Hematopoietic multipotent progenitor cell treated with erythropoietin and hydrocortisone succinate and interleukin-3 and kit ligand, for 4 days (in vitro differentiated cells): ENCODE results near the gene DOK7.
"Not testable (repeated sequence)": the region's sequence is repeated elsewhere in the genome, so short reads cannot be mapped to it uniquely, and the experiment has no call there.

Experiments used
- DNase-seq: peaks from one replicate; pipeline ENCODE4 v3.0.0-alpha.2; 2015

Gene DOK7

DNA sequence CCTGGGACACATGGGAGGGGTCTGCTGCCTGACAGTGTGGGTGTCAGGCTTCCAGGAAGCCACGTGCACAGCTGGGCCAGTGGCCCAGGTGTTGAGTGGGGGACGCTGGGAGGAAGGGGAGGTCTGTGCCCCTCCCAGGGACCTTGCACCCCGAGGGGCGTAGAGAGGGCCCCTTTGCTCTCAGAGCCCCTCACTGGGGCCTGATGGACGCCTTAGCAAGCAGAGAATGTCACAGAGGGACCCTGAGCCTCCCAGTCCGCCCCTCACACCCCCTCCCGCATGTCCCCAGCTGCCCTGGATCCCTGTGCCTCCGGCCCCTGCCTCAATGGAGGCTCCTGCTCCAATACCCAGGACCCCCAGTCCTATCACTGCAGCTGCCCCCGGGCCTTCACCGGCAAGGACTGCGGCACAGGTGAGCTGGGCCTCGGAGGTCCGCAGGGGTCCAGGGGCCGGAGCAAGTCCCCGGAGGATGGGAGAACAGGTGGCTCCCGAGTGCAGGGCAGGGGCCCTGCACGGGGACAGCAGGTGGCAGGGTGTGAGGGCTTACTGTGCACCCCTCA is 19.3 kb upstream of the DOK7 start:
- DNase-seq = no peak

DNA sequence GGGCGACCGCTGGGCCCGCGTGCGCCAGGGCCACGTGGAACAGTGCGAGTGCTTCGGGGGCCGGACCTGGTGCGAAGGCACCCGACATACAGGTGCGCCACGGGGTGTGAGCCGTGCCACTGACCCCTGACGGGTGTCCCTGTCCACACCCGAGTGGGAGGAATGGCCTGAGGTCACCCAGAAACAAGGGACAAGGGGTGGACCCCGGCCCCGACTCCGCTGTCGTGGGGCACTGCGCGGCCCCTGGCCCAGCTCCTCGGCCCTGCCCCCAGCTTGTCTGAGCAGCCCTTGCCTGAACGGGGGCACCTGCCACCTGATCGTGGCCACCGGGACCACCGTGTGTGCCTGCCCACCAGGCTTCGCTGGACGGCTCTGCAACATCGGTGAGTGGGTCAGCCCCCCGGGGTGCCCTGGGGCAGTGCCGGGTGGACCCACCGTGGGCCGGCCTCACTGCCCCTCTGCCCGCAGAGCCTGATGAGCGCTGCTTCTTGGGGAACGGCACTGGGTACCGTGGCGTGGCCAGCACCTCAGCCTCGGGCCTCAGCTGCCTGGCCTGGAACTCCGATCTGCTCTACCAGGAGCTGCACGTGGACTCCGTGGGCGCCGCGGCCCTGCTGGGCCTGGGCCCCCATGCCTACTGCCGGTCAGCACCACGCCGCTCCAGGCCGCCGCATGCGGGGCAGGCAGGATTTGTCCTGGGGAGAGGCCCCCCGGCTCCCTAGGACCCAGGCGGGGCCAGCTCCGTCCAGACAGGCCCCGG is 18.6 kb upstream of the DOK7 start:
- DNase-seq = no peak

DNA sequence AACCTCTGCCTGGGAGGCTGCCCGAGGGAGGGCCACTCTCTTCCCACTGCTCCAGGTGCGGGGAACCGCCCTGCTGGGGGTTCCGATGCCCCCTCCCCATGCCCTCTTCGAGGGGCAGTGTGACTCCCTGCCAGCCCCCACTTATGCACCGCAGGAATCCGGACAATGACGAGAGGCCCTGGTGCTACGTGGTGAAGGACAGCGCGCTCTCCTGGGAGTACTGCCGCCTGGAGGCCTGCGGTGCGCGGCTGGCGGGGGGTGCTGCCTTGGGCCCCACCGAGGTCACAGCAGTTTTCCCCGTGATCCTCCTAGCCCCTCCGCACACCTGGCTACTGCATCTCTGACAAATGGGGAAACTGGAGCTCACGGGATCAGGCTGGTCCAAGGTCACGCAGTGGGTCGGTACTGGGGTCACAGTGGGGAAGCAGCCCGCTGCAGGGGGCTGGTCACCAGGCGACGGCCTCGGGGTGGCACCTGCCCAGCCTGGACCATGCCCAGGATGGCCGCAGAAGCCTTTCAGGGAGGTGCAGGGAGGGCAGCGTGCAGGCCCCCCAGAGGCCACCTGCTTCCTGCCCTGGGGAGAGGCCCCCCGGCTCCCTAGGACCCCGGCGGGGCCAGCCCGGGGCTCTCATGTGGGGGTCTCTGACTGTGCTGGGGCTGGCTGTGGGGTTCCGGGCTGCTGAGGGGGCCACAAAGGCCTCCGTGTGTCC is 17.8 kb upstream of the DOK7 start:
- DNase-seq = no peak

DNA sequence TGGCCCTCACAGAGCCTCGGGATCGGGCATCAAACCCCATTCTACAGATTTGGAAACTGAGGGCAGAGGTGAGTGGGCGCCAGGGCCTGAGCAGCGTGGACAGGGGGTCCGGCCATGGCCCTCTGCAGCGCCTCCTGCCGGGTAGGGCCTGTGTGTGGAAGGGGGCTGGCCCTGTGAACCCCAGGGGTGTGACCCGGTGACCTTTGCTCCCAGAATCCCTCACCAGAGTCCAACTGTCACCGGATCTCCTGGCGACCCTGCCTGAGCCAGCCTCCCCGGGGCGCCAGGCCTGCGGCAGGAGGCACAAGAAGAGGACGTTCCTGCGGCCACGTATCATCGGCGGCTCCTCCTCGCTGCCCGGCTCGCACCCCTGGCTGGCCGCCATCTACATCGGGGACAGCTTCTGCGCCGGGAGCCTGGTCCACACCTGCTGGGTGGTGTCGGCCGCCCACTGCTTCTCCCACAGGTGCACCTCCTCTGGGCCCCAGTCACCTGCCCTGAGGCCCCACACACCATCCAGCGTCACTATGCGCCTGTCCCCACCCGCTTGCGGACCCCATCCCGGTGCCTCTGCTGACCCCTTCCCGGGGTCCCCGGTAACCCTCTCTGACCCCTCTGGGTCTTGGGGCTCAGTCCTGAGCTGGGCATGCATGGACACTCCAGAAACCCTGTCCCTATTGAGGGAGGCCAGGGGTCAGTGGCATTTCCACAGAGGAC is 17.1 kb upstream of the DOK7 start:
- DNase-seq = no peak

DNA sequence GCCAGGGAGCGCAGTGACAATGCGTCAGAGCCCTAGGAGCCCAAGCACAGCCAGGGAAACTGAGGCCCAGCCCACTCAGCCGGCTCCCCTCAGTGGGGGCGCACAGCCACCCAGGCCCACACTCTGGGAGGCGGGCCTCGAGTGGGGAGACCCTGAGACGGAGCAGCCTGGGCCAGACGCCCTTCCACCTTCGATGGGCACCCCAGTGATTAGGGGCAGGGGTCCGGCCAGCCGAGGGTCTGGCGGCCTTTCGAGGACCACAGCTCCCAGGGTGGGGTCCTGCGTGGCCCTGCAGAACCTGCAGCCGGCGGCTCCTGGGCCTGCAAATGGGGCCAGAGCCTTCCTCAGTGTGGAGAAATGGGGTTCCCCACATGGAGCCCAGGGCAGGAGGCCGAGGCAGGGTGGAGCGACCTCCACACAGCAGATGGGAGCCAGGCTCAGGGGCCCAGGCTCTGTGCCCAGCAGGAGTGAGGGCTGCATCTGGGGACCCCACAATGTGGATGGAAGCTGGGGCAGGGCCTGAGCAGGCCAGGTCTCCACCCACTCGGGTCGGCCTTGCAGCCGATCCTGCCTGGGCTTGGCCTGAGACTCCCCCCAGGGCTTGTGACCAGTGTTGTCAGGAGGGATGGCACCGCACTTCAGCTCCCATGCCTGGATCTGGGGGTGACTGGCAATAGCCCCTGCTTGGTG is 16.3 kb upstream of the DOK7 start:
- DNase-seq = no peak

DNA sequence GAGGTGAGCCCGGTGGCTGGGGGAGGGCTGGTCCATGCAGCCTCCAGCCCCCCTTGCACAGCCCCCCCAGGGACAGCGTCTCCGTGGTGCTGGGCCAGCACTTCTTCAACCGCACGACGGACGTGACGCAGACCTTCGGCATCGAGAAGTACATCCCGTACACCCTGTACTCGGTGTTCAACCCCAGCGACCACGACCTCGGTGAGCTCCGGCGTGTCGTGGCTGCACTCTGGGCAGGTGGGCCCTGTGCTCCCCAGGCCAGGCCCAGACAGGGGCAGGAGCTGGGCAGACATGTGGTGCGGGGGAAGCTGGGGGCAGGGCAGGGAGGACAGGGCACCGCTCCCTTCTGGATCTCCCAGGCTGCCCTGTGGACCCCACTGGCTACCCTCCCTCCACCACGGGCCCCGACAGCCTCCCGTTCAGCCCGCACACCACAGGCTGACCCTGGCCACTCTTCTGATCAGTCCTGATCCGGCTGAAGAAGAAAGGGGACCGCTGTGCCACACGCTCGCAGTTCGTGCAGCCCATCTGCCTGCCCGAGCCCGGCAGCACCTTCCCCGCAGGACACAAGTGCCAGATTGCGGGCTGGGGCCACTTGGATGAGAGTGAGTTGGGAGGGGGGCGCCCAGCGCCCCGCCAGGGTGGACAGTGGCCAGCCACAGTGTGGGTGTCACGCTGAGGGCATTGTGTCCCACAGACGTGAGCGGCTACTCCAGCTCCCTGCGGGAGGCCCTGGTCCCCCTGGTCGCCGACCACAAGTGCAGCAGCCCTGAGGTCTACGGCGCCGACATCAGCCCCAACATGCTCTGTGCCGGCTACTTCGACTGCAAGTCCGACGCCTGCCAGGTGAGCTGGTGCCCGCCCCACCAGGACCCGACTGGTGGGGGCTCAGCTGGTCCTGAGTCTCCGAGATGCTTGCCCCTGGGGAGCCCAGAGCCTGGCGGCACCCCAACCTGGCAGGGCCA is 15.4 kb upstream of the DOK7 start:
- no peak for DNase-seq

DNA sequence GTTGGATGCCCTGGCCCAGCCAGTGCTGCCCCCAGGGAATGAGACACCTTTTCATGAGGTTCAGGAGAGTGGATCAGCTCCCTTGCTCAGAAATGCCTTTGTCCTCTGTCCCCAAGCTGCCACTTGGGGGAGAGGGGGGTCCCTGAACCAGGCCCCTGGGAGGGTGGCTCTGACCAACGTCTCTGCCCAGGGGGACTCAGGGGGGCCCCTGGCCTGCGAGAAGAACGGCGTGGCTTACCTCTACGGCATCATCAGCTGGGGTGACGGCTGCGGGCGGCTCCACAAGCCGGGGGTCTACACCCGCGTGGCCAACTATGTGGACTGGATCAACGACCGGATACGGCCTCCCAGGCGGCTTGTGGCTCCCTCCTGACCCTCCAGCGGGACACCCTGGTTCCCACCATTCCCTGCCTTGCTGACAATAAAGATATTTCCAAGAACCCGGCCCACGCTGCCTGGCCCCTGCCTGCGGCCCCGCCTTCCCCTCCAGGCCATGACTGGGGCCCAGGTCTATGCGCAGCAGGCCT is 14.0 kb upstream of the DOK7 start:
- no peak for DNase-seq

DNA sequence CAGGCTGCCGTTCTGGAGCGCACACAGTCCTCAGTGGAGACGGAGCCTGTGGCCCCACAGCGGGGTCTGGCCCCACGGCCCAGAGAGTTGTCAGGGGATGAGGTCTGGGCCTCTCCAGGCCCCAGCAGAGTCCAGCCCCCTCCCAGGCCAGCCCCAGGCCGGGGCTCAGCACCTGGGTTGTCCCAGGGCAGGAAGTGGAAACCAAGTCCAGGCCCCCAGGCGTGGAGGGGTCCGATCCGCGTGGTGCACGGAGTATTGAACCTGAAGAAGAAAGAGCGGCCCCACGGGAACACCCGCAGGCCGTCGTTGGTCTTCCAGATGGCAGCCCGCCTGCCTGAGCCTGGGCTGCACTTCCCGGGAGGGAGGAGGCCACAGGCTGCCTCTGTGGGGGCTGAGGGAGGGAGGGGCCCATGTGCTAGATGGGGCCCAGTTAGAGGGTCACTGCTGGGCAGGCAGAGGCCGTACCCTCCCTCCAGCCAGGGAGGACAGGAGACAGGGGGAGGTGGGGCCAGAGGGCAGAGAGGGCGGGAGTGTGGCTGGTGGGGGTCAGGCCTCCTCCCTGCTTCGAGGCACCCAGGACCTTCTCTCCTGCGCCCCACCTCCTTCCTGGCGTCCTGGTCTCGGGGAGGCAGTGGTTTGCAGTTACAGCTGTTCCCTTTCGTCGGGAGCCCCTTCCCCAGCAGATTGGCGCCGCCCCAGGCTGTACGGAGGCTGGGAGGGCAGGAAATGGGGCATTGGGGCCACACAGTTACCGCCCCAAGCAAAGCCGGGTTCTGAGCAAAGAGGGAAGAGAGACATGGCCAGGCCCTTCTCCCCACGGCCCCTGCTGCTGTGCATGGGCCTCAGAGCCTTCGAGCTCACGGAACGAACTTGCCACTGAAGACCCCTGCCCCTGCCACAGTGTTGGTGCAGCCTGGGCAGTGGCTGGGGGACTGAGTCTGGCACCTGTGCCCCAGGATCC is 13.3 kb upstream of the DOK7 start:
- no peak for DNase-seq

DNA sequence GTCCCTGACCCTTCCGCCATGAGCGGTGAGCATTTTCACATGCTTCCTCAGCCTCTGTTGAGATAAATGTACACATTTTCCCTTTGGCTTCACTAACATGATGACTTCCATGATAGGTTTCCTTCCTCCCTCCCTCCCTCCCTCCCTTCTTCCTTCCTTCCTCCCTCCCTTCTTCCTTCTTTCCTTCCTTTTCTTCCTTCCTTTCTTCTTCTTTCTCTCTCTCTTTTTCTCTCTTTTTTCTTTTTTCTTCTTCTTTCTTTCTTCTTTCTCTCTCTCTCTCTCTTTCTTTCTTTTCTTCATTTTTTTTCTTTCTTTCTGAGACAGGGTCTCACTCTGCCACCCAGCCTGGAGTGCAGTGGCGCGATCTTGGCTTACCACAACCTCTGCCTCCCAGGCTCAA is 12.5 kb upstream of the DOK7 start:
- DNase-seq = no peak

DNA sequence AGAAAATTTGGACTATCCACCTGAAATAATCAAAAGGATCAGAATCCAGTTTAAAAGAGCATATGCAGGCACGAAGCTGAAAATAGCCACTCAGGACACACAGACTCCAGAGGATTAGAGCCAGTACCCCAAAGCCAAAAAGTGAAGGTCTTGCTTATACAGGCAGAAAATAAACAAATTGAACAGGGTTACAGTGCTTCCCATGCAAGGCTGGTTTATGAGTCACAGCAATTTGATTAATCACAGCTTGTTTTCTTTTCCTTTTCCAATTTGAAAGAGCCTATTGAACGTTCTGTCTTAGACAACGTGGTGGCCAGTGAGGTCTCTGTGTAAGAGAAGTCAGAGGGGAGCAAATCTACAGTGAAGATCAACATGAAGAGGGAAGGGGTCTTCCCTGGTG is 11.2 kb upstream of the DOK7 start:
- no peak for DNase-seq

DNA sequence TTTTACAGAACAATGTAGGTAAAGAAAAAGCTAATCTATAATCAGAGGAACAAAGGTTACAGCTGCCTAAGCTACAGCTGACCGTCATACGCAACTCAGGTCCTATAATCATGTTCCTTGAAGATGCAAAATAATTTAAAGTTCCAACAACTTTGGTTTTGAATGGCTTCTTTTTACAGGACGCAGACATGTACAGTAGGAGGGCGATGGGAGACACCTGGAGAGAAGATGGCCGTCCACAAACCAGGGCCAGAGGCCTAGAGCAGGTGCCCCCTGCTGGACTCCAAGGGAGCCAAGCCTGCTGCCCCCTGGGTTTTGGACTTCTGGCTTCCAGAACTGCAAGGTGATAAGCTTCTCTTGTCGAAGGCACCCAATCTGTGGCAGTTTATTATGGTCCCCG is 10.7 kb upstream of the DOK7 start:
- no peak for DNase-seq

DNA sequence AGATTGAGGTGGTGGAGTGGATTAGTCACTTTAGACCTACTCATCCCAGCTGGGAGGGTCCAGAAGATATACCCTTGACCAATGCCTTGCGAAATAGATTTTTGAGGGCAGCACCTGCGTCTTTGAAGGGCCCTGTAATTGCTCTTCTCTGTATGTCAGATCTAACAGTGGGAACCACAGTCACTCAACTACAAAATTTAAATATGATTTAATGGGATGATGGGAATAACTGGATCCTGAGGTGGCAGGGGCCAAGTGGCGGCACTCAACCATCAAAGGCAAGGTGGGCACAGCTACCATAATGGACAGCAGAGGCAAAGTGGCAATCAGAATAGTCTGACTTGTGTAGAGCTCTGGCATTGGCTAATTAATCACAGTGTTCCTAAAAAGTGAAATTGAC is 7.5 kb upstream of the DOK7 start:
- DNase-seq = not testable (repeated sequence)

DNA sequence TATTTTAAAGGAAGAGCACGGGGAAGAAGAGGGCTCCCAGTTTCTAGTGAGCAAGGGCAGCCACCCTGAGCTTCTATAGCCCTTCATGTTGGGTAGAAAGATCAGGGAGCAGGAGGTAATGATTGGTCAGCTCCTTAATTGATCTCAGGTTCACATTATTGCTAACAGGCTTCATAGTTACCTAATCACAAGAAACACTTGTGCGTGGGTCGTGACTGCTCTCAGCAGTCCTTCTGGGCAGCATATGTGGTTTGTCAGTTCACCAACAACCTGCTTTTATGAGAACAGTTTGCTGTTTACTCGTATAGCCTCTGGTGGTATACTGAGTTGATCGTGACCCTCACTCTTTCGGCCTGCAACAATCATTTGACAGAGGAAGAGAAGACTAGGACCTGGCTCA is 4.7 kb upstream of the DOK7 start:
- DNase-seq = no peak

DNA sequence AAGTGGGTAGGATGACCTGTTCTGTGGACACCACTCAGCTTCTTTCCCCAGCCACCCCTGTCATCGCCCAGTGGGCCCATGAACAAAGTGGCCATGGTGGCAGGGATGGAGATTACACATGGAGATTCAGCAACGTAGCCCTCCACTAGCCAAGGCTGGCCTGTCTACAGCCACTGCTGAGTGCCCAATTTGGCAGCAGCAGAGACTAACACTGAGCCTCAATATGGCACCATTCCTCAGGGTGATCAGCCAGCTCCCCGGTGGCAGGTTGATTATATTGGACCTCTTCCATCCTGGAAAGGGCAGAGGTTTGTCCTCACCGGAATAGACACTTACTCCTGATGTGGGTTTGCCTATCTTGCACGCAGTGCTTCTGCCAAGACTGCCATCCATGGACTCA is 4.0 kb upstream of the DOK7 start:
- not testable (repeated sequence) for DNase-seq

DNA sequence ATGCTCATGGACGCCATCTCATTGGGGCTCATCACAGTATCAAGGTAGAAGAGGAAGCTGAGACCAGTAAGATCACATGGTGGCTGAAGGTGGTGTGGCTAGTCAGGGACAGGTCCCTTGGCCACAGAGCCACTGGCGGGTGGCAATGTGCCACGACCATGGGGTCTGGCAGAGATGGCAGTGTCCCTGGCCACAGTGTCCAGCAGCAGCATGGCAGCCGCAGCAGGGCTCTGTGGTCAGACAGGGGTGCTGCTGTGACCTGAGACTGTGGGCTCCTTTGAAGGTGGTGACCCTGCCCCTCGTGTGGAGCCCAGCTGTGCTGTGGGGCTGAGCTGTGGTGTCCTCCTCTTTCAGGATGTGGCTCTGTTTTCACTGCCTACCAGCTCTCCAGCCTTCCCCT is 2.2 kb upstream of the DOK7 start:
- no peak for DNase-seq

DNA sequence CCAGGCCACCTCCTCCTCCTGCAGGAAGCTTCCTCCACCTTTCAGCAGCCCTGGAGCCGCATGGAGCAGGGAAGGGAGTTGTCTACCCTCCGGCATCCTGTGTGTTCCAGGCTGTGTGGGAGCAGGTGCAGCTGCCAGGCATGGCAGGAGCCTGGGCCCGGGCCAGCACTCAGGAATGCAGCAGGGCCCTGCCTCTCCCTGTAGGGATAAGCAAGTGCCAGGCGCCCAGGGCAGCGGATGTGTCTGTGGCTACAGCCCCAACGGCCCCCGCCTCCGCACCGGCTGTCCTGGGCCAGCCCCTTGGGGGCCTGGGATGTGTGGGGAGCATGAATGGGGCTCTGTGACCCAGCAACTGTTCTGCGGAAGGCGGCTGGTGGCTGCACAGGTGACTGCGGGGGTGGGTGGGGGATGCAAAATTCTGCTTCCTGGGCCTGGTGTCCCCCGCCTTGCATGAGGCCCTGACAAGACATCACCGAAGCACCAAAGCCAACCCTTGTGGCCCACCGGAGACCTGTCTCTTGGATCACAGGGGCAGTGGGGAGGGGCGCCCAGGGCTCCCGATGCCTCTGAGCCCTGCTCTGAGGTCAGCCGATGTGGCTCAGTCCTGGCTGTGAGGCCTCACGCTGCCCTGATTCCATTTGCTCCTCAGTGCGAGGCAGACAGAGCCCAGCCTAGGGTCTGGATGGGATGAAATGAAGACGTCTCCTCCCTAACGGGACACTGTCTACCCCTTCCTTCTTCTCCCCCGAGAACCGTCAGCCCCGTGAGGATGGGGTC is 1.4 kb upstream of the DOK7 start:
- no peak for DNase-seq

DNA sequence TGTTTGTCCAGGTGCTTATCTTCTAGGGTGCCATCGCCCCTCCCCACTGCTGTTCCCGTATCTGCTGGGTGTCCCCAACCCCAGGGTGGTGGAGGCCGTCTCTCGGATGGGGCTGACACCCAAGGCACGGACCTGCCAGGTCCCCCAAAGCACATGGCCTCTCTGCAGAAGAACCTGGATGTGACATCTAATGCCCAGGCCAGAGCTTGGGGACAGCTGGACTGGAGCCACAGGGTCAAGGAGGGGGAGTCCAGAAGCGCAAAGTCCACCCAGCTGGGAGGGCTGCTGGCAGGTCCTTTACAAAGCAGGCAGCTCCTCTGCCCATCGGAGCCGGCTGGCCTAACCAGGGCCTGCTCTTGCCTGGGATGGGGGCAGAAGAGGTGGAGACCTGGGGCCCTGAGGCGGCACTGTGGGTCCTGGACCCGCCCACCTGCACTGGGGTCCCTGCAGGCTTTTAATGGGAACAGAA is 751 bp upstream of the DOK7 start:
- no peak for DNase-seq

DNA sequence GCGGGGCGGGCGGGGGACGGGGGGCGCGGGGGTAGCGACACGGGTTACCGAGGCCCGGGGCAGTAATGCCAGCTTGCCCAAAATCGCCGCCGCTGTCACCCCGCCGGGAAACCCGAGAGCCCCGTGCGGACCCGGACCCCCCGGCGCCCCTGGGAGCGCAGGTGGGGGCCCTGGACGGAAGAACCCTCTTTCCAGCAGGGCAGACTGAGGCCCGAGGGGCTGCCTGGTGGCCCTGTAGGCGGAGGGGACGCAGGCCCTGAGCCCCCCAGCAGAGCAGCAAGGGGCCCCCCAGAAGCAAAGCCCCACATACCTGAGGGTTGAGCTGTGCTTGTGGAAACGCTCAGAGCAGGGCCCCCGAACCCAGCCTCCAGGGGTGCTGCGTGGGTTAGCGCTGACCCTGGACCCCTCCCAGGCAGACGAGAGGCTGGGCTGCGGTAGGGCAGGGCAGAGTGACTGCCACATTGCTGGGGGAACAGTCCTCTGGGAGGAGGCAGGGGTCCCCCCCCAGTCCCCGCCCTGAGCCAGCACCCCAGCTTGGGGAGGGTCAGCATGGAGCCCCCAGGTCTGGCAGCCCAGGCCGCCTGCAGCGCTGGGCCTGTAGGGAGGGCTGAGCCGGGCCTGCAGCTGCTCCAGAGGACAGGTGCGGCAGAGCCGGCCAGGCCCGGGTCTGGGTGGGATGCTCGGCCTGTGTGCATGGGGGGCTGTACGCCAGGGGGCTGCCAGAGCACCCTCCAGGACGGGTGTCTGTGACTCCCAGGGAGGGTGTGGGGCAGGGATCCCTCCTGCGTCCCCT is 646 bp downstream of the DOK7 start:
- no peak for DNase-seq
